Ishikawa (cell line): ENCODE data around the gene PNMA6E.

Experiments used
- CEBPB ChIP-seq: IDR thresholded peaks from 2 replicates; pipeline ENCODE4 v1.6.1; 2012
- CREB1 ChIP-seq: IDR thresholded peaks from 2 replicates; pipeline ENCODE4 v1.6.1; 2012; ENCODE audit warnings: low read depth
- EP300 ChIP-seq: IDR thresholded peaks from 2 replicates; pipeline ENCODE4 v1.6.1; 2012; ENCODE audit warnings: borderline replicate concordance
- MAX ChIP-seq: IDR thresholded peaks from 2 replicates; pipeline ENCODE4 v1.6.1; 2012
- NFIC ChIP-seq: IDR thresholded peaks from 2 replicates; pipeline ENCODE4 v1.6.1; 2012
- RAD21 ChIP-seq: IDR thresholded peaks from 2 replicates; pipeline ENCODE4 v1.6.1; 2012; ENCODE audit warnings: low read depth
- REST ChIP-seq: IDR thresholded peaks from 2 replicates; pipeline ENCODE4 v1.6.1; 2012; ENCODE audit warnings: low read depth, mild to moderate bottlenecking
- TAF1 ChIP-seq: IDR thresholded peaks from 2 replicates; pipeline ENCODE4 v1.6.1; 2012; ENCODE audit warnings: low read depth, mild to moderate bottlenecking
- TCF12 ChIP-seq: IDR thresholded peaks from 2 replicates; pipeline ENCODE4 v1.6.1; 2012; ENCODE audit warnings: low read depth
- USF1 ChIP-seq: IDR thresholded peaks from 2 replicates; pipeline ENCODE4 v1.6.1; 2012
- YY1 ChIP-seq: IDR thresholded peaks from 2 replicates; pipeline ENCODE4 v1.6.1; 2012; ENCODE audit warnings: low read depth
- ZBTB7A ChIP-seq: IDR thresholded peaks from 2 replicates; pipeline ENCODE4 v1.6.1; 2012; ENCODE audit warnings: low read depth

- TF ChIP-seq EP300 = no peak
- TF ChIP-seq USF1 = no peak
- no peak for TF ChIP-seq MAX
- no peak for TF ChIP-seq RAD21
- no peak for TF ChIP-seq CEBPB
- TF ChIP-seq ZBTB7A = no peak
- no peak for TF ChIP-seq REST
- TF ChIP-seq NFIC = no peak
- no peak for TF ChIP-seq TCF12
- TF ChIP-seq CREB1 = no peak
- TF ChIP-seq YY1 = no peak
- TF ChIP-seq TAF1 = no peak
Measured at GRCh38 chrX:153435845-153436244, 34.7 kb upstream of the PNMA6E start.
